A549 (cell line): ENCODE results near the gene MYO19.
"Not testable (repeated sequence)": the region's sequence is repeated elsewhere in the genome, so short reads cannot be mapped to it uniquely, and the experiment has no call there.

Experiments used
- BHLHE40 ChIP-seq: IDR thresholded peaks from 2 replicates; pipeline ENCODE4 v1.6.1; 2012; ENCODE audit warnings: low read depth, low read length, inconsistent platforms
- CBX8 ChIP-seq: fragments of 200-600 bp; sonication (generic); IDR thresholded peaks from 2 replicates; pipeline ENCODE4 v1.6.1; 2016
- CTCF ChIP-seq: fragments of >200 bp; sonication (Bioruptor Twin); formaldehyde crosslinking; IDR thresholded peaks from 3 replicates; pipeline ENCODE4 v1.5.1; 2016
- ELK1 ChIP-seq: fragments of 150-350 bp; IDR thresholded peaks from 2 replicates; pipeline ENCODE4 v1.6.1; 2014; ENCODE audit warnings: low read depth, mild to moderate bottlenecking, low read length
- EP300 ChIP-seq, 2 experiments: fragments of >200 bp; sonication (Bioruptor Twin); formaldehyde crosslinking; IDR thresholded peaks; 2 replicates in 1 of 2; 3 replicates in 1 of 2; pipeline ENCODE4 v1.6.1; 2016 to 2017
- JUN ChIP-seq, 2 experiments: fragments of >200 bp; sonication (Bioruptor Twin); formaldehyde crosslinking; IDR thresholded peaks; 2 replicates in 1 of 2; 3 replicates in 1 of 2; pipeline ENCODE4 v1.6.1; 2016 to 2017
- KDM1A ChIP-seq: fragments of 200-600 bp; sonication (generic); IDR thresholded peaks from 2 replicates; pipeline ENCODE4 v1.6.1; 2016; ENCODE audit warnings: low read depth, mild to moderate bottlenecking
- MYC ChIP-seq: IDR thresholded peaks from 2 replicates; pipeline ENCODE4 v1.6.1; 2012; ENCODE audit warnings: mild to moderate bottlenecking, inconsistent platforms, low read length, improper control_type of control experiment, borderline replicate concordance
- PHF8 ChIP-seq: fragments of 200-600 bp; sonication (generic); IDR thresholded peaks from 2 replicates; pipeline ENCODE4 v1.6.1; 2016; ENCODE audit warnings: low read depth, mild to moderate bottlenecking, antibody characterized with exemption, moderate library complexity, borderline replicate concordance
- POLR2A ChIP-seq: IDR thresholded peaks from 2 replicates; pipeline ENCODE4 v1.6.1; 2012; ENCODE audit warnings: mild to moderate bottlenecking, low read length
- RAD21 ChIP-seq, 2 experiments: fragments of >200 bp in 1 of 2; sonication (Bioruptor Twin) in 1 of 2; formaldehyde crosslinking in 1 of 2; IDR thresholded peaks in 1 of 2; conservative IDR thresholded peaks in 1 of 2; 2 replicates in 1 of 2; 3 replicates in 1 of 2; pipeline ENCODE4 v1.6.1; 2012 to 2018; ENCODE audit warnings: inconsistent platforms in 1 of 2
- TP53 ChIP-seq: fragments of 250-450 bp; sonication (Bioruptor Pico); IDR thresholded peaks from 2 replicates; pipeline ENCODE4 v1.5.0; 2021; ENCODE audit warnings: mild to moderate bottlenecking, moderate library complexity
- USF2 ChIP-seq: fragments of 450-650 bp; IDR thresholded peaks from 2 replicates; pipeline ENCODE4 v1.6.1; 2014; ENCODE audit warnings: antibody characterized with exemption

- not testable (repeated sequence) for TF ChIP-seq CTCF; BHLHE40; JUN (IDR thresholded peaks at IDR 0.05); ELK1; RAD21 (conservative IDR thresholded peaks at IDR 0.05 in 1 of 2, IDR thresholded peaks at IDR 0.05 in 1 of 2); POLR2A; CBX8; EP300 (IDR thresholded peaks at IDR 0.05); PHF8; KDM1A; MYC; TP53 (CRISPR knock-in tag); USF2
These were observed 50.6 kb downstream of the MYO19 start for GRCh38 chr17:36484021-36484420.
